HepG2 (cell line): ENCODE measurements around the gene COMMD1.

Experiments used
- DBP ChIP-seq: sonication (generic); formaldehyde crosslinking; IDR thresholded peaks from 2 replicates; pipeline ENCODE4 v1.4.0; 2020; ENCODE audit warnings: missing genetic modification reagents; ENCODE audit errors: not compliant biosample characterization
- NFE2L2 ChIP-seq: fragments of 150-350 bp; IDR thresholded peaks from 2 replicates; pipeline ENCODE4 v1.6.1; 2014; ENCODE audit warnings: low read length
- NR2C2 ChIP-seq: sonication (generic); formaldehyde crosslinking; IDR thresholded peaks from 2 replicates; pipeline ENCODE4 v1.4.0; 2020; ENCODE audit warnings: missing genetic modification reagents, mild to moderate bottlenecking, moderate library complexity, borderline replicate concordance
- RAD21 ChIP-seq: fragments of 450-650 bp; formaldehyde crosslinking; IDR thresholded peaks from 2 replicates; pipeline ENCODE4 v1.5.0; 2020; ENCODE audit warnings: mild to moderate bottlenecking
- ZNF10 ChIP-seq: sonication (generic); formaldehyde crosslinking; IDR thresholded peaks from 2 replicates; pipeline ENCODE4 v1.4.0; 2020; ENCODE audit warnings: mild to moderate bottlenecking, low read depth, missing genetic modification reagents, borderline replicate concordance

- no peak for TF ChIP-seq NFE2L2
- no peak for TF ChIP-seq RAD21
- no peak for TF ChIP-seq DBP (CRISPR knock-in tag)
- TF ChIP-seq ZNF10 (CRISPR knock-in tag): no peak
- no peak for TF ChIP-seq NR2C2 (CRISPR knock-in tag)
Observed at GRCh38 chr2:62116983-62117382, 211.5 kb downstream of the COMMD1 start.
